SU-DHL-6 (cell line): ENCODE measurements around the gene CACTIN.

ENCODE experiments used
- H2AFZ ChIP-seq: fragments of 200-600 bp; sonication (generic); 2 replicates; pipeline ENCODE4 v1.6.1; 2014; ENCODE audit warnings: low read depth, mild to moderate bottlenecking, moderate library complexity, mixed read lengths, antibody characterized with exemption, low read length; ENCODE audit not compliant: severe bottlenecking
- H3F3A ChIP-seq: fragments of 200-600 bp; shearing (Covaris generic); 2 replicates; pipeline ENCODE4 v1.6.0; 2016; ENCODE audit warnings: antibody characterized with exemption, mild to moderate bottlenecking; ENCODE audit not compliant: insufficient read depth
- H3K27ac ChIP-seq: fragments of 200-600 bp; sonication (generic); 2 replicates; pipeline ENCODE4 v1.5.1; 2016; ENCODE audit warnings: low read depth, mild to moderate bottlenecking, low read length, moderate library complexity, mixed read lengths
- H3K27me3 ChIP-seq: fragments of 200-600 bp; sonication (generic), shearing (Covaris generic); 2 replicates; pipeline ENCODE4 v1.6.0; 2014; ENCODE audit warnings: mild to moderate bottlenecking, low read length
- H3K36me3 ChIP-seq: fragments of 200-600 bp; sonication (generic); 2 replicates; pipeline ENCODE4 v1.6.1; 2014; ENCODE audit warnings: mild to moderate bottlenecking, low read length, mixed read lengths
- H3K4me2 ChIP-seq: fragments of 300-600, 200-600 bp; shearing (Covaris generic), sonication (generic); 2 replicates; pipeline ENCODE4 v1.6.0; 2014; ENCODE audit warnings: low read length, low read depth, mild to moderate bottlenecking; ENCODE audit not compliant: poor library complexity, severe bottlenecking
- H3K4me3 ChIP-seq: fragments of 200-600 bp; sonication (generic); 2 replicates; pipeline ENCODE4 v1.5.1; 2014; ENCODE audit warnings: antibody characterized with exemption, low read length, mild to moderate bottlenecking, mixed read lengths; ENCODE audit not compliant: insufficient read depth, poor library complexity, severe bottlenecking
- H3K79me2 ChIP-seq: fragments of 200-600 bp; sonication (generic); 2 replicates; pipeline ENCODE4 v1.6.1; 2014; ENCODE audit warnings: mild to moderate bottlenecking, low read length, moderate library complexity; ENCODE audit not compliant: insufficient read depth
- H3K9ac ChIP-seq: fragments of 200-600 bp; sonication (generic); 2 replicates; pipeline ENCODE4 v1.7.0; 2014; ENCODE audit warnings: mild to moderate bottlenecking, low read length
- H3K9me2 ChIP-seq: fragments of 200-600 bp; sonication (generic); replicated peaks from 2 replicates; pipeline ENCODE4 v1.6.1; 2014; ENCODE audit warnings: low read length; ENCODE audit not compliant: insufficient read depth
- H3K9me3 ChIP-seq: fragments of 200-600 bp; sonication (generic); 2 replicates; pipeline ENCODE4 v1.6.1; 2014; ENCODE audit warnings: low read length, mixed read lengths; ENCODE audit not compliant: insufficient read depth
- H4K20me1 ChIP-seq: fragments of 200-600 bp; sonication (generic); 2 replicates; pipeline ENCODE4 v1.6.1; 2014; ENCODE audit warnings: low read depth, mild to moderate bottlenecking, antibody characterized with exemption, low read length, moderate library complexity, mixed read lengths
- EZH2phosphoT487 ChIP-seq: fragments of 200-600 bp; sonication (generic), shearing (Covaris generic); conservative IDR thresholded peaks from 2 replicates; pipeline ENCODE4 v1.6.1; 2018; ENCODE audit warnings: mild to moderate bottlenecking, antibody characterized with exemption, low read length, moderate library complexity, mixed read lengths
- TF ChIP-seq, protein P1 (sequence below): fragments of 200-600 bp; sonication (generic); IDR thresholded peaks from one replicate; pipeline ENCODE4 v1.5.1; 2017; ENCODE audit warnings: antibody characterized with exemption, mild to moderate bottlenecking, low read length, moderate library complexity; ENCODE audit not compliant: insufficient read depth, poor library complexity, severe bottlenecking

CACTIN gene

DNA sequence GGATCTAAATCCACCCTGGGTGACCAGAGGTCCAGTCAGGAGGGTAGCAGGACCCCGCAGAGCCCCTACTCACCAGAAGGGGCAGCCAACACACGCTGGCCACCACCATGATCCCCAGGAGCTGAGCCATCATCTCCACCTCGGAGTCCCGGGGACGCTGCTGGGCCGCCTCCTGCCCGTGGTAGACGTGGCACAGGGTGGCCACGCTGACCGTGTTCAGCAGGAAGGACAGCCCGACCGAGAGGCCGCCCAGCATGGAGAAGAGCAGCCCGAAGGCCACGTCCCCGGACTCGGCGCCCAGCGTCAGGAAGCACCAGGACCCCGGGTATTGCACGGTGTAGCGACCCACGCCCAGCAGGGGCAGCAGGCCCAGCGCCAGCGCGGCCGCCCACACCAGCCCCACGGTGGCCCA, 26.8 kb downstream of the CACTIN start:
- TF ChIP-seq EZH2phosphoT487, result no peak
- Histone ChIP-seq H3K9me3 (no peaks in the 10 kb centered on the region), H3K36me3 (no peaks in the 10 kb centered on the region), H4K20me1 (no peaks in the 10 kb centered on the region), H2AFZ (no peak overlapping the region), H3K27me3 (no peaks in the 10 kb centered on the region), H3F3A (no peaks in the 10 kb centered on the region), H3K79me2 (no peaks in the 10 kb centered on the region), H3K9me2 (no peaks in the 10 kb centered on the region), H3K9ac (no peak overlapping the region), H3K27ac (no peak overlapping the region), H3K4me2 (no peak overlapping the region), H3K4me3 (no peak overlapping the region)

DNA sequence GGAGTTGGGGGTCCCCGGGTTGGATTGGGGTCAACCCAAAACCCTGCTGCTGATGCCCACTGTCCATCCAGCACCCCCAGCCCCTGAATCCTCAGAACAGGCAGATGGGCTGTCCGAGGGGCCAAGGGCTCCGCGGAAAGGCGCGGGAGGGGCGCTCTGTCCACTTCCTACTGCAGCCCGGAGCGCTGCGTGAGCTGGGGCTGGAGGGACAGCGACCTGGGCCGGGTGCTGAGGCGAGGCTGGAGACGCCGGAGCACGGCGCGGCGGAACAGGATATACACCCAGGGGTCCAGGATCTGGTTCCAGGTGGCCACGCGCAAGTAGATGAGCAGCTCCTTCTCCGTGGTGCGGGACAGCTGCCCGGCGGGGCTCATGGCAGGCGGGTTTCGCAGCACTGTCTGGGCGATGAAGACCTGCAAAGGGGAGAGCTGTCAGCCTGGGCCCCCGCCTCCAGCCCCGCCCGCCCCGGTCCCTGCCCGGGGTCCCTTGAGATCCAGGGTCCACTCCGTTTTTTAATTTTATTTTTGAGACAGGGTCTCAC, 31.0 kb downstream of the CACTIN start:
- Histone ChIP-seq H3K9ac (no peak overlapping the region), H3K4me2 (no peak overlapping the region), H2AFZ (no peak overlapping the region), H3K79me2 (no peaks in the 10 kb centered on the region), H3K36me3 (no peaks in the 10 kb centered on the region), H3K9me3 (peaks cover 6% of the 10 kb centered on the region; the same call in 1 of the 2 replicates), H3K9me2 (no peaks in the 10 kb centered on the region), H3F3A (0 out of 2 replicates have a peak, but pooled peaks cover 3% of the 10 kb centered on the region), H3K27me3 (no peaks in the 10 kb centered on the region), H4K20me1 (no peaks in the 10 kb centered on the region), H3K27ac (no peak overlapping the region), H3K4me3 (no peak overlapping the region)
- TF ChIP-seq, protein P1, sequence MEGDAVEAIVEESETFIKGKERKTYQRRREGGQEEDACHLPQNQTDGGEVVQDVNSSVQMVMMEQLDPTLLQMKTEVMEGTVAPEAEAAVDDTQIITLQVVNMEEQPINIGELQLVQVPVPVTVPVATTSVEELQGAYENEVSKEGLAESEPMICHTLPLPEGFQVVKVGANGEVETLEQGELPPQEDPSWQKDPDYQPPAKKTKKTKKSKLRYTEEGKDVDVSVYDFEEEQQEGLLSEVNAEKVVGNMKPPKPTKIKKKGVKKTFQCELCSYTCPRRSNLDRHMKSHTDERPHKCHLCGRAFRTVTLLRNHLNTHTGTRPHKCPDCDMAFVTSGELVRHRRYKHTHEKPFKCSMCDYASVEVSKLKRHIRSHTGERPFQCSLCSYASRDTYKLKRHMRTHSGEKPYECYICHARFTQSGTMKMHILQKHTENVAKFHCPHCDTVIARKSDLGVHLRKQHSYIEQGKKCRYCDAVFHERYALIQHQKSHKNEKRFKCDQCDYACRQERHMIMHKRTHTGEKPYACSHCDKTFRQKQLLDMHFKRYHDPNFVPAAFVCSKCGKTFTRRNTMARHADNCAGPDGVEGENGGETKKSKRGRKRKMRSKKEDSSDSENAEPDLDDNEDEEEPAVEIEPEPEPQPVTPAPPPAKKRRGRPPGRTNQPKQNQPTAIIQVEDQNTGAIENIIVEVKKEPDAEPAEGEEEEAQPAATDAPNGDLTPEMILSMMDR, result no peak
- no peak for TF ChIP-seq EZH2phosphoT487

DNA sequence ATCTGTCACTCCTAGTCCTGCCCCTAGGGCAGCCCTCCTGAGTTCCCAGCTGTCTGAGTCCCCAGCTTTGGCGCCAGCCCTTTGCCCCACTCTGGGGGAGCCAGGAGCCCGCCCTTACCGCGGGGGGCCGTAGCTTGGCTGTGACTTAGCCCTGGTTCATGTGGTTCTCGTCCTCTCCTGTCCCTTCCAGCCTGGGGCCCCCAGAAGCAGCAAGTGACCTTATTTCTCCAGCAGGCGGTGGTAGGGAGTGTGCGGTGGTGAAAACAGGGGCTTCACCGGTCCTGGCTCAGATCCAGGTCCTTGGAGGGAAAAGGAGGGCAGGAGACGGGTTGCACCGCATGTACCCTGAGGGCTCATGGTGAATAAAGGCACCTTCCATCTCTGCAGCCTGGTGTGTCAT, 33.4 kb downstream of the CACTIN start:
- H3K4me2 ChIP-seq, result no peak overlapping the region
- no peaks in the 10 kb centered on the region for H3K27me3 ChIP-seq
- no peak overlapping the region for H3K9ac ChIP-seq
- H4K20me1 ChIP-seq, result no peaks in the 10 kb centered on the region
- no peak overlapping the region for H2AFZ ChIP-seq
- H3F3A ChIP-seq, result 0 out of 2 replicates have a peak, but pooled peaks cover 3% of the 10 kb centered on the region
- TF ChIP-seq, protein P1, result no peak
- TF ChIP-seq EZH2phosphoT487, result no peak
- H3K4me3 ChIP-seq, result no peak overlapping the region
- H3K27ac ChIP-seq, result no peak overlapping the region
- no peaks in the 10 kb centered on the region for H3K36me3 ChIP-seq
- peaks cover 10% of the 10 kb centered on the region; the same call in 1 of the 2 replicates for H3K9me3 ChIP-seq
- H3K9me2 ChIP-seq, result no peaks in the 10 kb centered on the region
- H3K79me2 ChIP-seq, result no peaks in the 10 kb centered on the region

DNA sequence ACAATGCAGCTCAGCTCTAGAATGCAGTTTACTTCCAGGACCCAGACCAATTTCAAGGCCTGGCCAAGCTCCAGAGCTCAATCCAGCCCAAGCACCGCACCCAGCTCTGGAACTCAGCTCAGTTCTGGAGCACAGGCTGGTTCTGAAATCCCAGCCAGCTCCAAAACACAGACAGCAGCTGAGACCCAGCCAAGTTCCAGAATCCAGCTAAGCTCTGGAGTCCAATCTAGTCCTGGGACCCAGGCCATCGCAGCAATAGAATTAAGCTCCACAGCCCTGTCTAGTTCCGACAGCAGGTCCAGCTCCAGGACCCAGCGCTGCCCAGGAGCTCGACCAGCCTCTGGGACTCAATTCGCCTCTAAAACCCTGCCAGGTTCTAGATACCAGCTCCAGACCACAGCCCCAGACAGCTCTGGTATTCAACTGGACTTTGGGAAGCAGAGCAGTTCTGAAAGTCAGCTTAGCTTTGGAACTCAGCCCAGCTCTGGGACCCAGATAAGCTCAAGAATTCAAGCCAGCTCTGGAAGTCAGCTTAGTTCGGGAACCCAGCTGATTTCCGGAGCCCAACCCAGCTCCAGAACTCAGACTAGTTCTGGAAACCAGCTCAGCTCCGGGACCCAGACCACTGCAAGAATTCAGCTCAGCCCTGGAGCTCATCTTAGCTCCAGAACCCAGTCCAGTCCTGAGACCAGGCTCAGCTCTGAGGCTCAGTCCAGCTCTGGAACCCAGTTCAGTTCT, 34.5 kb downstream of the CACTIN start:
- H3K79me2 ChIP-seq, result no peaks in the 10 kb centered on the region
- TF ChIP-seq, protein P1, result no peak
- no peak for TF ChIP-seq EZH2phosphoT487
- H3K27ac ChIP-seq, result no peak overlapping the region
- H3F3A ChIP-seq, result 0 out of 2 replicates have a peak, but pooled peaks cover 3% of the 10 kb centered on the region
- no peaks in the 10 kb centered on the region for H4K20me1 ChIP-seq
- peaks cover 10% of the 10 kb centered on the region; the same call in 1 of the 2 replicates for H3K9me3 ChIP-seq
- H3K36me3 ChIP-seq, result no peaks in the 10 kb centered on the region
- H3K9me2 ChIP-seq, result no peaks in the 10 kb centered on the region
- H3K9ac ChIP-seq, result no peak overlapping the region
- H3K27me3 ChIP-seq, result no peaks in the 10 kb centered on the region
- H2AFZ ChIP-seq, result no peak overlapping the region
- no peak overlapping the region for H3K4me2 ChIP-seq
- H3K4me3 ChIP-seq, result no peak overlapping the region
